Dedifferentiated amniotic fluid mesenchymal stem cell (primary cell): ENCODE data around the gene CCT3.
"Not testable (repeated sequence)": the region's sequence is repeated elsewhere in the genome, so short reads cannot be mapped to it uniquely, and the experiment has no call there.

Experiments
- DNase-seq: peaks from one replicate; pipeline ENCODE4 v3.0.0-alpha.2; 2016; ENCODE audit errors: extremely low spot score

The CCT3 gene

DNA sequence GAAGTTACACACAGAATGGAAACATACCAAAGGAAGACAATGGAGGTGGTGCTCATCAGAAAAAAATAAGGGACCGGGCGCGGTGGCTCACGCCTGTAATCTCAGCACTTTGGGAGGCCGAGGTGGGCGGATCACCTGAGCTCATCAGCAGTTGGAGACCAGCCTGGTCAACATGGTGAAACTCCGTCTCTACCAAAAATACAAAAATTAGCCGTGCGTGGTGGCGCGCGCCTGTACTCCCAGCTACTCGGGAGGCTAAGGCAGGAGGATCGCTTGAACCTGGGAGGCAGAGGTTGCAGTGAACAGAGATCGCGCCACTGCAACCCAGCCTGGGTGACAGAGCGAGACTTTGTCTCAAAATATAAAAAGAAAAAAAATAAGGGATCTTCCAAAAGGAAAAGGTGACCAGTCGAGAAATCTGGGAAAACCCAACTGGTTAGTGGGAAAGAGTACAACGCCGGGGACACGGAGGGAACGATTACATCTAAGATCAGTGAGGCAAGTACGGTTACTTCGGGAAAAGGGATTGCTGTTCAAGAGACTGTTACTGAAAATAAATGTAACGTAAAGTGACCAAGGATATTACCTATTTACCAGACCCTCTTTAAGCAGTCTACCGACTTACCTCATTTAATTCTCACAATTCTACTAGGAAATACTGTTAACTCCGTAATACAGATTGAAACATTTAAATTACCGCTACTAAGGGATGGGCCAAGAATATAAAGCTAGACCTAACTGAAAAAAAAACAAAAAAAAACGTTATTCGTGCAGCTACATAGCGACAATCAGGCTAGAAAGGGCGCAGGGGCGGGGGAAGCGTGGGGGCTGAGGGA is 822 bp downstream of the CCT3 start:
- no peak for DNase-seq

DNA sequence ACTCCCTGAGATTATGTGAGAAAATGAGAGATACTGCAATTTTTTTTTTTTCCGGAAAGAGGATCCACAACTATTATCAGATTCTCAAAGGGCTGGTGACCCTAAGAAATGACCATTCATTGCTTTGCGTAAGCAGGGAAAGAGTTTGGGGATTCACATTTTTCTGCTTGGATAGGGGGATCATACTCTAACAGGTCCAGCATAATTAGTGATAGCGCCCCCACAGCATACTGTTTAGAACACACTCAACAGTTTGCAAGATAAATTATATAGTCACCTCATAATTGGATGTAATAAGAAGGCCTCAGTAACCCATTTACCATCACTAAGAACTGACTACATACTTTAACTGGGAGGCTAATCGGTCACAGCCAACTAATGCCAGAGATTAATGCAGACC is 1.9 kb downstream of the CCT3 start:
- no peak for DNase-seq

DNA sequence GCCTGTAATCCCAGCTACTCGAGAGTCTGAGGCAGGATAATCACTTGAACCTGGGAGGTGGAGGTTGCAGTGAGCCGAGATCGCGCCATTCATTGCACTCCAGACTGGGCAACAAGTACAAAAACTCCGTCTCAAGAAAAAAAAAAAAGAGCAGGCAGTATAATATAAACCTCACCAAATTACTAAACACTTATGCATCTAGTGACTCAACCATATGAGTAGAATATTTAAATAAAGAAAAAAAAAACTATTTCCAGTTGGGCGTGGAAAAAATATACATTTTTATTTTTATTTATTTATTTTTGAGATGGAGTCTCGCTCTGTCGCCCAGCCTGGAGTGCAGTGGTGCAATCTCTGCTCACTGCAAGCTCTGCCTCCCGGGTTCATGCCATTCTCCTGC is 14.9 kb downstream of the CCT3 start:
- DNase-seq, result not testable (repeated sequence)

DNA sequence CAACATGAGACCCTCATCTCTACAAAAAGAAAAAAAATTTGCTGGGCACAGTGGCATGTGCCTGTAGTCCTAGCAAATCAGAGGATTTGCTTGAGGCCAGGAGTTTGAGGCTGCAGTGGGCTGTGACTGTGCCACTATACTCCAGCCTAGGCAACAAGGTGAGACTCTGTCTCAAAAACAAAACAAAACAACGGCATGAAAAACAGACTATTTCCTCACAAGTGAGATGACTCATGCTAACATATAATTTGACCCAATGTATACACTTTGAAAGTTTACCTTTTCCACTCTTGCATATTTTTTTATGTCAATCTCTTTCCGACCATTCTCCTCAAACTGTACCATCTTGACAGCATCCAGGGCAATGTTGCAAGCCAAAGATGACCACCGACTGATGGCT is 17.5 kb downstream of the CCT3 start:
- DNase-seq, result no peak

DNA sequence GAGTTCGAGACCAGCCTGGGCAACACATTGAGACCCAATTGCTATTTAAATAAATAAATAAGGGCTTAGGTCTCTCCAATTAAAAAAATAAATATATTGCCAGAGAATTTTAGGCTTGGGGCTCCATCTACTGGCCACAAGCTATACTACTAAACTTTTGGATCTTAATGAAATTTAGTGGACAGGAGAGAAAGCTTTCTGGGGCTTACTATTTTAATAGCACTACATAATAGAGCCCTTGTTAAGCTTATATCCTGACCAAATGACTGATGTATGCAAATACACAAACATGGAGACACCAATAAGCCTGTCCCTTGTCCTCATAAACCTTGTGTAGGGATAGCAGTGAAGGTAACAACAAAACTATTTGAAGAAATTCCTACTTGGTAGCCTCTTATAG is 18.4 kb downstream of the CCT3 start:
- DNase-seq, result peak; percentile 23

DNA sequence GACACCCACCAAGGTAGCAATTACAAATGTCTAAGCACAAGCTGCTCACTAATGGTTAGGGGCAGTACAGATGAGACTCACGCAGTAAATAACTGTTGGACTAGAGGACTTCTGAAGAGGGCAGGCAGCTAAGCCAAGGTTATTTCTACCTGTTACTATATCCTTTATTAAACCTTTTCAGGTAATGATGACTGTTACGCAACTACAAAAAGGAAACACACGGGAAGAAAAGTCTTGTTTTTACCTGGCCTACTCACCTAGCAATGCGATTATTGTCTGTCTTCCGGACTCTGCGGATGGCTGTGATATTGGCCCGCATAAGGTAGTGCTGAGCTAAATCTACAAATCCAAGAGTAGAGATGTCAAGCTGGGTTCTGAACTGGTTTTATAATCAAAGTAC is 21.2 kb downstream of the CCT3 start:
- no peak for DNase-seq

DNA sequence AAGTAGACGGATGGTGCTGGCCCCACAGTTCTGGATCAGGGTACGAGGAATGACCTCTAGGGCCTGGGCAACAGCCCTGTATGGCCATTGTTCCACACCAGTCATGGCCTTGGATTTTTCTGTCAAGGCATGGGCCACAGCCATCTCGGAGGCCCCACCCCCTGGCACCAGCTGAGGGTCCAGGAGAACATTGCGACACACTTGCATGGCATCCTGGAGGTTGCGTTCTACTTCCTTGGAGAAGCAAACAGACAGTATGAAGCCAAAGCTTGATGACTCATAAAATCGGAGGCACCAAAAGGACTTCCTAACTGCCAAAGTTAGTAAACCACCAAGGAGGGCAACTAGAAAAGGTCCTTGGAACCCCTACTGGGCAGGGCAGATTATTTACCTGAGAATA is 27.1 kb downstream of the CCT3 start:
- no peak for DNase-seq

DNA sequence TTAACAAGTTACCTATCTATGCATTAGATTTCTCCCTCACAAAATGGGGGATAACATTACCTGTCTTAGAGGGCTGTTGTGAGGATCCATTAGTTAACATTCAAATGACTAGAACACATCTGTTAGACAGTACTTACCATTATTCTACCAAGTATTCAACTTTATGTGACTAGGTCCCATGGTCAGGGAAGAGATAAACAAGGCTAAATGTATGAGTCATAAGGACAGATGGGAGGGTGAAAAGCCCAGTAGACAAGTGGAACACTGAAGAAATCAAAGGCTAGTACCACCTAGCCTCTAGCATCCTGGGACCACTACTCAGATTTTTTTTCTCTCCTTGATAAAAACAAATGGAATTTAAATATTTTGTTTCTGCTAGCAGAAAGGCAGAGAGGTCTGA is 30.0 kb downstream of the CCT3 start:
- DNase-seq, result no peak

DNA sequence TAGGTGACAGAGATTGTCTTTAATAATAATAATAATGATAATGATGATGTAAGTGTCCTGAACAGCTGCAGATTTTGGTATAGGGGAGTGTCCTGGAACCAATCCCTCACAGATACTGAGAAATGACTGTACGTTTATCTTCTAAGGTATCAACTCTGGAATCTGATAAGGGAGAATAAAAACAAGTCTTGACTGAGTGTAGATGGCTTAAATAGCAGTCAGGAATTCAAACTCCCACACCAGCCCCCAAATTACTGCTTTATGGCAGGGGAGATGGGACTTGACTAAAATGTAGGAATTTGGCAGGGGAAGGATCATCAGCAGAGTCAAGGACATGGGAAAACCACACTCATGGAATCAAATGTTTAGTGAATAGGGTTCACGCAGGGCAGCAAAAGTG is 32.9 kb downstream of the CCT3 start:
- DNase-seq, result no peak

DNA sequence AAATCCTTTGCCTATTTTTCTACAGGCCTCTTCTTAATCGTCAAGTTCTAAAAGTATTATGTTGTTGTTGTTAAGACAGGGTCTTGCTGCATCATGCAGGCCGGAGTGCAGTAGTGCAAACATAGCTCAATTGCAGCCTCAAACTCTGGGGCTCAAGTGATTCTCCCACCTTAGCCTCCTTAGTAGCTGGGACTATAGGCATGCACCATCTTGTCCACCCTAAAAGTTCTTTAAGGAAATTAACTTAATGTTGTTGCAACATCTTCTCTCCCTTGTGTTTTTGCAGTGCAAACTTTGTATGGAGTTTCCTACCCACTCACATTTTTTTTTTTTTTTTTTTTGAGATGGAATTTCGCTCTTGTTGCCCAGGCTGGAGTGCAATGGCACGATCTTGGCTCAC is 34.9 kb downstream of the CCT3 start:
- DNase-seq, result no peak

DNA sequence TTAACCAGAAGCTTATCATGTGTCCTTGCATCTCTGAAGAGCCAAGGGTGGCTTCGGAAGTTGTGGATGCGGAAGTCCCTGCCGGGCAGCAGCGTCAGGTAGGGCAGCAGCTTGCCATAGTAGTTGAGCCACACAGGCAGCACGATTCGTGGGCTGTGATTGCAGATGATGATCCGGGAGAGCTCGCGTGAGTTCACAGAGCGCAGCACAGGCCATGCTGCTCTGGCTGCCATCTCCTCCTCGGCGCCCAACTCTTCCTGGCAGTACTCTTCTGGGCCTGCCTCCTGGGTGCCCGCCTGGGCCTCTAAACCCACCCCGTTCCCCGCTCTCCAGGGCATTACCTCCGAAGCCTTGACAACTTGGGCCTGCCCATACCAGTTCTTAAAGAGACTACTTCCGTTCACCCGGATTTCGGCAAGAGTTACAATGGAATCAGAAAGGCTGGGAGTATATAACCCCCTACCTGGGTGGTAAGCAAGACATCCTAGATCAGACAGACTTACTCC is 39.2 kb downstream of the CCT3 start, which contains the start of gene VHLL:
TSS of gene VHLL (minus strand) at position 456 of the 506 bp plus-strand sequence. CDS start at position 338, 118 bp downstream.
- DNase-seq, result no peak

DNA sequence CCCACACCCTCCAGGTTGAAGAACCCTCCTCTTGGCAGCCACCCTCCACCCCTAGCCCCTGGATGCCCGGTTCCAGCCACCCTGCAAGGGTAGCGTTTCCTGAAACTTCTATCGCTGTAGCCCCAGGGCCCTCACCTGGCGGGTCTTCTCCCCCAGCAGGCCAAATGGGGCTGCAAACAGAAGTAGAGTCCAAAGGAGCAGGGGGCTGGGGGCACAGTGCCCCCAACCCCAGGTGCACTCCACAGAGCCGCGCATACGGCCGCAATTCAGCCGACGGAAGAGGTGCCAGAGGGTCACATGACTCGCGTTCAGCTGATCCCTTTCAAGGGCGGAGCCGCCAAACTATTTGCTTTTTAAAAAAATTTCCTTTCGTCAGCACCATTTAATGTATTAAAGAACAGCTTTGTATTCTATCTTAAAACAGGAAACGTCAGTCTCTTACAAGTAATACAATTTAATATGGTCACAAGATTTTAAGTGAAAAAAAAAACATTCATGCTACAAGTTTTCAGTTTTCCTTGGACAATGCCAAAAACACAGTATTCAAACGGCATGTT is 42.6 kb downstream of the CCT3 start, which contains the start of gene GLMP:
TSS of gene GLMP (minus strand) at position 289 of the 557 bp plus-strand sequence. CDS start at position 255, 34 bp downstream.
- DNase-seq, result peak; percentile 59

DNA sequence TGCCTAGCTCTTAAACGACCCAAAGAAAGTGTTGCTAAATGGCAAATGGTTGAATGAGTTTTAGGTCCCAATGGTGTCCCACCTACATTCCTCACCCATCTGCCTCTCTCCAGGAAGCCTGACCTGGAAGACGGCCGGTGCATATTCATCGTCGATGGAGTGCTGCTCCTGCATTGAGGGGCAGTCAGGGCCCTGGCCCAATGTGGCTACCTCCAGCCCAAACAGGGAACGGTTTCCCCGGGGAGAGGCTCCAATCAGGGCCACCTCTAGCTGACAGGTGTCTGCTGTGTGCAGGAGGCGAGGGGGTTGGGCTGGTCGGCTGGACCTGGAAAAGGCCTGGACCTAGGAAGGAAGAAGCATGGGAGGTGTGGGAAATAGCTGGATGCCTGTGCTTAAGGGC is 44.2 kb downstream of the CCT3 start:
- no peak for DNase-seq

DNA sequence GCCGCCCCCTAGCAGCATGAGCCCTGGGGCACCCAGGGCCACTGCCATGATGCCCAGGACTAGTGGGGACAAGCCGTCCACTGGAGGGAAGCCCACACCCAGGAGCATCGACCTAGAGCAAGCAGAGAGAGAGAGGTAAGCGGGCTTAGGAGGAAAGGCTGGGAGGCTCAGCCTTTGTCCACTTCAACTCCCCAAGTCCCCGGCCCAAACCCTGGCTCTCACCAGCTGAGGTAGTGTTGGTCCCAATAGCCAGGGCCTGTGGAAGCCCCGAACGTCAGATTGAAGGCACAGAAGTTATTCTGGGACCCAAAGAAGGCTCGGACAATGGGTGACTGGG is 45.0 kb downstream of the CCT3 start:
- no peak for DNase-seq

DNA sequence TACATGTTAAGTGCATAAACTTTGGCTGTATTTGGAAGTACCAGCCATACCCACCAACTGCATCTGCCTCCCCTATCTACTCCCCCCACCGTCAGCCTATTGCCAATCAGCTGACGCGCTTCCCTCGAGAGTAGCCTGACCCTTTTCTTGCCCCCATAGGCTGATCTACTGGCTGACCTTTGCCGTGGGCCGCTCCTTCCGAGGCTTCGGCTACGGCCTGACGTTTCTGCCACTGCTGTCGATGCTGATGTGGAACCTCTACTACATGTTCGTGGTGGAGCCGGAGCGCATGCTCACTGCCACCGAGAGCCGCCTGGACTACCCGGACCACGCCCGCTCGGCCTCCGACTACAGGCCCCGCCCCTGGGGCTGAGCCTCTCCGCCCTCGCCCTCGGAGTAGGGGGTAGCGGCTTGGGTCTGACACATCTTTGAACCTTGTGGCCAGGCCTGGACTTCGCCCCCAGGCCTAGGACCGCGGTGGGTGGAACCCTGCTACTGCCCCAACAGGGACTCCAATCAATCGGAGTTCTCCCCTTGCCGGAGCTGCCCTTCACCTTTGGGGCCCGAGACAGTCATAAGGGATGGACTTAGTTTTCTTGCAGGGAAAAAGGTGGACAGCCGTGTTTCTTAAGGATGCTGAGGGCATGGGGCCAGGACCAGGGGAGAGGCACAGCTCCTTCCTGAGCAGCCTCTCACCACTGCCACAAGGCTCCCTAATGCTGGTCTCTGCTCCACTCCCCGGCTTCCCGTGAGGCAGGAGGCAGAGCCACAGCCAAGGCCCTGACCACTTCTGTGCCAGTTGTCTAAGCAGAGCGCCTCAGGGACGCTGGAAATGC is 46.6 kb downstream of the CCT3 start:
- peak; percentile 83 for DNase-seq

DNA sequence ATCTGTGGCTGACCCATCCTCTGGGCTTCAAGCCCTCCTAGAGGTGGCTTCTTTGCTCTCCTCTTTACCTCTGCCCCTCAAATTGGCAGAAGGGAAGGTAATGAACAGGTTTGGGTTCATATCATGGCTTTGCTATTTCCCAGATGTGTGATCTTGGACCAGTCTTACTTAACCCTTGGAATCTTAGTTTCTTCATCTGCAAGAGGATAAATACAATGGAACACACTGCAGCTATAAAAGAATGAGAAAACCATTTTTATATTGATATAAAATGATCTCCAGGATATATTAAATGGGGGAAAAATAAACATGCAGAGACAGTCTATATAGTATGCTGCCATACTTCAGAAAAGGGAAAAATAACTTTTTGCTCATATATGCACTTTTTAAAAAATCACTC is 48.2 kb downstream of the CCT3 start:
- DNase-seq, result no peak

DNA sequence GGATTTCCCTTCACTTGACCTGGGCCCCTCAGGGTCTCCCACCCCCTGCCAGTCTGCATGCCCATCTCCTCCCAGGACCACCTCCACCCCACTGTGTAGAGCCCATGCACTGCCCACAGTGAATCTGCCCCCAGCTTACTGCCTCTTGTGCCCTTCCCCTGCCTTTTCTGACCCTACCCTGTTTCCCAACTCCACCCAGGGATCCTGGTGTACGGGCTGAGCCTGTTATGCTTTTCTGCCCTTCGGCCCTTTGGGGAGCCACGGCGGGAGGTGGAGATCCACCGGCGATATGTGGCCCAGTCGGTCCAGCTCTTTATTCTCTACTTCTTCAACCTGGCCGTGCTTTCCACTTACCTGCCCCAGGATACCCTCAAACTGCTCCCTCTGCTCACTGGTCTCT is 52.0 kb downstream of the CCT3 start:
- DNase-seq, result no peak

DNA sequence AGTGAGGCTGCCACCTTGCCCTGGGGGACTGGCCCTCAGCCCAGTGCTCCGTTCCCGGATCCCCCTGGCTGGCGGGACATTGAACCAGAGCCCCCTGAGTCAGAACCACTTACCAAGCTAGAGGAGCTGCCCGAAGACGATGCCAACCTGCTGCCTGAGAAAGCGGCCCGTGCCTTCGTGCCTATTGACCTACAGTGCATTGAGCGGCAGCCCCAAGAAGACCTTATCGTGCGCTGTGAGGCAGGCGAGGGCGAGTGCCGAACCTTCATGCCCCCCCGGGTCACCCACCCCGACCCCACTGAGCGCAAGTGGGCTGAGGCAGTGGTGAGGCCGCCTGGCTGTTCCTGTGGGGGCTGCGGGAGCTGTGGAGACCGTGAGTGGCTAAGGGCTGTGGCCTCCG is 52.7 kb downstream of the CCT3 start:
- DNase-seq, result no peak

DNA sequence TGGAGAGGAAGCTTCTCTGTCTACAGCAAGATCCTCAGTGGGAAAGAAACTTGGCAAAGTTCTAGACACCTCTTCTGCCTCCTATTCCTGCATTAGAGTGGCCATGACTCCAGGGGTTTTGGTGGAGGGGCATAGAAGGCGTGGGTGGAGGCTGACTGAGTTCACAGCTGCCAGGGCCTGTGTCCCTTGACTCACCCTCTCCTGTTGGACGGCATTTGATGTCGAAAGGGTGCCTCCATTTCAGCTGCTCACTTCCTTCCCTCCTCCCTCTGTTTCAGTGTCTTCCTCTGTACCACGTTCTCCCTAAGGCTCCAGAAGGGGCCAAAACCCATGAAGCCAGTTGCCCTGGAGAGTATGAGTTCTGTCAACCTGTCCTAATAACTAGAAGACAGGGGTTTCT is 53.3 kb downstream of the CCT3 start:
- DNase-seq, result no peak

DNA sequence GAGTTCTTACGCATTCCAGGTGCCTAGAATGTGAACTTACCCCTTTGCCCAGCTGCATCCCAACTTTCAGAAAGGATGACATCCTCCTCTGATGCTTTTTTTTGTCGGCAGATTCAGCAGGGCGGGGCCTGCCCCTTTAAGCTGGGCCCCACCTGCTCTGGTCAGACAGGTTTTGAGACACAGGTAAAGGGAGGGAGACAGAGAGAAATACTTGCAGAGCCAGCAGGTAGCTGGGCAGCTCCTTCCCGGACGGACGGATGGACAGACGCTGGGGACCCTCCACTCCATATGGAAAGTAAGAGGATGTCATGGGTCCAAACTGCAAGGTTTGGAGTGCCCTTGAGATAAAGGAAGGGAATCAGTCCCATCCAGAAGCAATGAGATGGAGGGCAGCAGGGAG is 54.0 kb downstream of the CCT3 start, which contains the start of gene TMEM79:
TSS of gene TMEM79 (plus strand) at position 214 of the 400 bp plus-strand sequence. CDS start 902 bp downstream, outside the sequence.
- no peak for DNase-seq

DNA sequence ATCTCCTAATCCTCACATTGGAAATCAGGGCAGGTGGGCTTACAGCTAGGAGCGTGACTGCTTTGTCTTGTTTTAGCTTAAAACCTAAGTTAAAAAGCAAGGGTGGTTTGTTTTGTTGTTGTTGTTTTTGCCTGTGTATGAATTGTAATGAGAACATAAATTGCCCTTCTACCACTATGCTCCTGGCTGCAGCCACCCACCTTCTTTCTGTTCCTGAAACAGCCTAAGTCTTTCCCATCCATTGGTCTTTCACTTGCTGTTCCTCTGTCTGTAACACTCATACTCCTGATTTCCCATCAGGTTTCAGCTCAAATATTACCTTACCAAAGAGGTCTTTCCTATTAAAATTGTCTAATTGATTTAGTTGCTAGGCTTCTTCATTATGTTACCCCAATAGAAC is 54.6 kb downstream of the CCT3 start:
- DNase-seq, result no peak

DNA sequence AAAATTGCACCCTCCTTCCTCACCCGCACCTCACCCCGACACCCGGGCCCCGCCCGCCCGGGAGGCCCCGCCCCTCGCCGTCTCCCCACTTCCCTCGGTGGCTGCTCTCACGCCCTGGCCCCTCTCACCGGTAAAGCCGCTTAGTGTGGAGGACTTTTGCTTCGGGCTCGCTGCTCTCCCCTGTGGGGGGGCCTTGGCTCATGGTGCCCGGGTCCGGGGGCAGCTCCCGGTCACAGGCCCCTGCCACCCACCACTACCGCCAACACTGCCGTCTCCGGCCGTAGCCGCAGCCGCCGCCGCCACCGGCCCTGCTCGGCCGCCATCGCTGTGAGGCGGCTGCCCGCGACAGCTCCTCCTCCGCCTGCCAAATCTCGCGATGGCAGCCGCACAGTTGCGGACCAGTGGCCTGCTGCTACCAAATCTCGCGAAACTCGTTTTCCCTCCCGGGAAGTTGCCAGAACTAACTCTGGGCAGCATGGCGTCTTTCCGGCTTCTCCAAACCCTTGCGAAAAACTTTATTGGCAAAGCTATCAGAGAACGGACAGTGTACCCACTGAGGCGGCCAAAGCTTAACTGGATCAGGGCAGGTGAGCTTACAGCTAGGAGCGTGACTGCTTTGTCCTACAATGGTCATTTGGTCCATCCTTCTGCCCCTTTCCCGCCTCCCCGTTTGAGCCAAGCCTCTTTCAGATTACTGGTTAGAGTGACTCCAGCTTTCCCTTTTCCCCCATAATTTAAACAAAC is 55.4 kb downstream of the CCT3 start, which contains the start of gene SMG5:
TSS of gene SMG5 (minus strand) at position 347 of the 744 bp plus-strand sequence. CDS start at position 202, 145 bp downstream.
- peak; percentile 99 for DNase-seq
